ENCODE data around the gene SAXO1.

- TF ChIP-seq CTCF (IDR thresholded peaks at IDR 0.05; ENCODE audit: poor library complexity, severe bottlenecking) (no peak), EP300 (conservative IDR thresholded peaks at IDR 0.05; ENCODE audit: poor library complexity, severe bottlenecking) (no peak), SMC3 (conservative IDR thresholded peaks at IDR 0.05; ENCODE audit: poor library complexity) (no peak), TAF1 (IDR thresholded peaks at IDR 0.05; ENCODE audit: low read depth) (no peak), EZH2 (IDR thresholded peaks at IDR 0.05; ENCODE audit: borderline replicate concordance, insufficient read depth, low read length, poor library complexity, severe bottlenecking) (no peak), REST (IDR thresholded peaks at IDR 0.05; ENCODE audit: borderline replicate concordance) (no peak), POLR2AphosphoS5 (IDR thresholded peaks at IDR 0.05) (no peak), MXI1 (conservative IDR thresholded peaks at IDR 0.05; ENCODE audit: poor library complexity, severe bottlenecking) (no peak)
These were observed 143.5 kb downstream of the SAXO1 start for GRCh38 chr9:18889550-18889949.

Data from neural cell (in vitro differentiated cells).